BJ (cell line): ENCODE measurements around the gene BAZ1A. TPM values are rescaled to one million over a fixed set of nuclear protein-coding genes. Genes with fewer than 3 reads are reported as not detected.

ENCODE experiments used
- CTCF ChIA-PET: fragments of 350-600 bp; formaldehyde crosslinking; extraction: SDS; loops from one replicate; lab custom pipeline; 2021; ENCODE audit warnings: antibody characterized with exemption, inconsistent platforms; lab: Yijun Ruan, JAX
- POLR2A ChIA-PET: fragments of 300-600 bp; sonication (Branson Sonifier 250); formaldehyde crosslinking; extraction: SDS; loops from one replicate; lab custom pipeline; 2021; ENCODE audit warnings: antibody characterized with exemption; lab: Charles Lee
- DNase-seq: peaks from one replicate; pipeline ENCODE4 v3.0.0-alpha.2; 2011; ENCODE audit warnings: low read depth
- H3K27me3 ChIP-seq: 2 replicates; pipeline ENCODE4 v1.6.0; 2011; ENCODE audit warnings: low read length; ENCODE audit not compliant: control insufficient read depth, insufficient read depth
- H3K36me3 ChIP-seq: 2 replicates; pipeline ENCODE4 v1.5.1; 2011; ENCODE audit warnings: low read length; ENCODE audit not compliant: control insufficient read depth, insufficient read depth
- H3K4me3 ChIP-seq: 2 replicates; pipeline ENCODE4 v1.5.1; 2011; ENCODE audit warnings: low read depth, mild to moderate bottlenecking, control low read depth, low read length
- polyA plus RNA-seq: library from polyadenylated mRNA; depleted of rRNA; stranded (reverse); fragments of >200 nt; gene quantifications from 2 replicates; pipeline ENCODE4 v1.2.3, GENCODE V29; 2011
- TF ChIP-seq, protein P1 (sequence below): IDR thresholded peaks from 2 replicates; pipeline ENCODE4 v1.5.1; 2011; ENCODE audit warnings: low read depth, mild to moderate bottlenecking, control low read depth, inconsistent platforms, low read length, moderate library complexity; ENCODE audit not compliant: insufficient read depth

BAZ1A gene
- polyA plus RNA-seq, 1 experiment, result 8.9 TPM

GRCh38 chr14:34715127-34715863 lies 159.9 kb downstream of the BAZ1A start:
- POLR2A ChIA-PET, result interaction anchor here (0.8 kb wide), 1 partner anchor 18 kb away, joined by 5 read pairs; no protein-coding TSS in a partner anchor
- CTCF ChIA-PET, result interaction anchor here (1.4 to 6.0 kb wide), 3 partner anchors 8 to 42 kb away, joined by 4 to 34 read pairs (median 4); no protein-coding TSS in a partner anchor
- peak overlapping the region; percentile 90 for H3K4me3 ChIP-seq
- TF ChIP-seq, protein P1, sequence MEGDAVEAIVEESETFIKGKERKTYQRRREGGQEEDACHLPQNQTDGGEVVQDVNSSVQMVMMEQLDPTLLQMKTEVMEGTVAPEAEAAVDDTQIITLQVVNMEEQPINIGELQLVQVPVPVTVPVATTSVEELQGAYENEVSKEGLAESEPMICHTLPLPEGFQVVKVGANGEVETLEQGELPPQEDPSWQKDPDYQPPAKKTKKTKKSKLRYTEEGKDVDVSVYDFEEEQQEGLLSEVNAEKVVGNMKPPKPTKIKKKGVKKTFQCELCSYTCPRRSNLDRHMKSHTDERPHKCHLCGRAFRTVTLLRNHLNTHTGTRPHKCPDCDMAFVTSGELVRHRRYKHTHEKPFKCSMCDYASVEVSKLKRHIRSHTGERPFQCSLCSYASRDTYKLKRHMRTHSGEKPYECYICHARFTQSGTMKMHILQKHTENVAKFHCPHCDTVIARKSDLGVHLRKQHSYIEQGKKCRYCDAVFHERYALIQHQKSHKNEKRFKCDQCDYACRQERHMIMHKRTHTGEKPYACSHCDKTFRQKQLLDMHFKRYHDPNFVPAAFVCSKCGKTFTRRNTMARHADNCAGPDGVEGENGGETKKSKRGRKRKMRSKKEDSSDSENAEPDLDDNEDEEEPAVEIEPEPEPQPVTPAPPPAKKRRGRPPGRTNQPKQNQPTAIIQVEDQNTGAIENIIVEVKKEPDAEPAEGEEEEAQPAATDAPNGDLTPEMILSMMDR, result no peak
- H3K36me3 ChIP-seq, result no peaks in the 10 kb centered on the region
- H3K27me3 ChIP-seq, result no peaks in the 10 kb centered on the region
- no peak for DNase-seq

DNA sequence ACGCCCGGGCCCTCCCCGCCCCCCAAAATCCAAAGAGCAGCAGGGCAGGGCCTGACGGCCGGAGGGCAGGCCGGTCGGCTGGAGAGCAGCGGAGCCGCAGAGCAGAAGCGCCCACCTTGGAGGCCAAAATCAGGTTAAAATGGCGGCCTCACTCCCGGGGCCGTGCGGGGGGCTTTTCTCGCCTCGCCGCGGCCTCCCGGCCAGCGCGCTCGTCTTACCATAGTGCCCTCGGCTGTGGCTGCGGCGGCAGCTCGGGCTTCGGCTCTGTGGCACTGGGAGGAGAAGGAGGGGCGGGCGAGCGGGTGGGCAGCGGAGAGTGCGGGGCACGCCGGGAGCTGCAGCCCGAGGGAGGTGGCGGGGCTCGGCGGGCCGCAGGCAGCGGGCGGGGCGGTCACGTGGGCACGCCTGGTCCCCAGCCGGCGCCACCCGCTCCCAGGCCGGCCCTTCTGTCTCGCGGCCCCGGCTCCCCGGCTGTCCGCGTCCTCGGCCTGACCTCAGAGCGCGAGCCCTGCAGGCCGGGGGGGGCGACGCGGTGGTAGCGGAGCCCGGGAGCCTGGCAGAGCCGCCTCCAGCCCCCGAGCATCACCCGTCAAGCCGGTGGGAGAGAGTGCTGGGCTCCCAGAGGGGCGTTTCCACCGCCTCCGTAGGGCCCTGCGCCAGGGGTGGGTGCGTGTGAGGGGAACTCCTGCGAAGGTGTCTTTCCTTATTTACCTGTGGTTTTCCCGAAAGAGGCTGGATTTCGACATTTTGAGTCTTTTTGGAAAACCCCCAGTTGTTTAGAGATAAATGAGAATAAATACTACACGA lies 160.6 kb downstream of the BAZ1A start, which contains the start of gene CFL2:
Gene CFL2 (minus strand): TSS at position 274 of the 807 bp plus-strand sequence. CDS start 53 bp downstream, at position 221.
- CTCF ChIA-PET, result interaction anchor here (1.4 to 6.0 kb wide), 2 partner anchors 9 to 42 kb away, joined by 4 to 34 read pairs; no protein-coding TSS in a partner anchor
- no peak for DNase-seq
- Histone ChIP-seq H3K4me3 (peak within 1 kb of the TSS; percentile 90), H3K27me3 (no peaks in the 10 kb centered on the region), H3K36me3 (no peaks in the 10 kb centered on the region)
- TF ChIP-seq, protein P1, result no peak
- POLR2A ChIA-PET, result interaction anchor here (0.8 kb wide), 1 partner anchor 19 kb away, joined by 5 read pairs; no protein-coding TSS in a partner anchor

DNA sequence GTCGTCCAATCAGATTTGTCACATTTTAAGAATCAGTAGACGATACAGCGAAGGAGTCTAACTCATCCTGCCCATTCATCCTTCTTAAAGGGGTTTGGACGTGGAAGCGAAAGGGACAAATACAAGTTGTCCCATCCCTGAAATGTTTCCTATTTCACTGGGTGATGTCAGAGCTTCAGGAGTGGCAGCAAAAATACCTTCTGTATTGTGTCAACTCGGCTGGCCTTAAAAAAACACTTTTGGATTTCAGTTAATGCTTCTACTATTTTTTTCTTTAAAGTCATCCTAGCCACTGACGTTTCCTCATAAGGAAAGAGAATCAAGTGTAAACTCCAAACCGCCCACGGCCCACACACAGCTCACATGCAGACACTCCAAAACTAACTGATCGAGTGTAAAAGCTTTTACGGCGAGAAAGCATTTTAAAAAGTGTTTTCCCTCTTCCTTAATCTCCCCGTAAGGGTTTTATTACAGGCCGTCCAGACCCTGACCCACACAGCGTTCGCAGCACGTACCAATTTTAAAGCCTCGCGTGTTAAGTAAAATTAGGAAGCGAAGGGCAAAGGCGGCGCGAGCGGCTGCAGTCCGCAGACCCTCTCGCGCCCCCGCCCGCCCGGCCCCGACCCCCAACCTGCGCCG lies 161.4 kb downstream of the BAZ1A start:
- no peaks in the 10 kb centered on the region for H3K36me3 ChIP-seq
- DNase-seq, result peak; percentile 73
- H3K4me3 ChIP-seq, result peak overlapping the region; percentile 90
- H3K27me3 ChIP-seq, result no peaks in the 10 kb centered on the region
- ChIA-PET POLR2A (interaction anchor here (0.5 to 0.6 kb wide), 2 partner anchors 13 to 161 kb away, joined by 3 read pairs; no protein-coding TSS in a partner anchor), CTCF (interaction anchor here (6.0 kb wide), 1 partner anchor 9 kb away, joined by 34 read pairs; no protein-coding TSS in a partner anchor)
- TF ChIP-seq, protein P1, result no peak

DNA sequence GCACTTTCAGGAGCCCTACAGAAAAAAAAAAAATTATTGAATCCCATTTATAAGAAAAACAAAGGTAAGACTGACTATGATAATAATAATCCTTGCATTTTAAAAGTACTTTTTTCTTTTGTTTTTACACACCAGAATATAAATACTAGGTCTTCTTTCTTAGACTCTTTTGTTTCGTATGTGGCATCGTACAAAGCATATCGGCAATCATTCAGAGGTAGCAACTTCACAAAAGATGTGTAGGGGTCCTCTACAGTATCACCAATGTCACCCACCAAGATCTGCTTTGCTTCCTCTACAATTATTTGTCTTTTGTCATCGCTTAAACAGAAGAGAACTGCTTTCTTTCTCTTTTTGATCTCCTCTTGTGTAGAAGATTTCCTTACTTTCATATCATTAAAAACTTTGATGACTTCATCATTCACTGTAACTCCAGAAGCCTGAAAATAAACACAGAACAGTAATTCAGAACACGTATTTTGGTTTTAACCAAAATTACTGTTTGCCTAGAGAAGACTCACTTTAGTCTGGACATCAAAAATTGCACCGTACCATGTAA lies 162.0 kb downstream of the BAZ1A start:
- Histone ChIP-seq H3K36me3 (no peaks in the 10 kb centered on the region), H3K27me3 (no peaks in the 10 kb centered on the region), H3K4me3 (peak overlapping the region; percentile 90)
- no peak for DNase-seq
- TF ChIP-seq, protein P1, result no peak
- ChIA-PET CTCF (interaction anchor here (1.3 to 6.0 kb wide), 3 partner anchors 10 to 42 kb away, joined by 4 to 34 read pairs (median 15); no protein-coding TSS in a partner anchor), POLR2A (interaction anchor here (0.5 to 0.6 kb wide), 2 partner anchors 12 to 161 kb away, joined by 3 read pairs; no protein-coding TSS in a partner anchor)
